ENCODE data around the gene MAP2K7.
A peak's percentile ranks its signal among the peaks of the same experiment; 100 is the strongest.
"Not testable (repeated sequence)": the region's sequence is repeated elsewhere in the genome, so short reads cannot be mapped to it uniquely, and the experiment has no call there.

The MAP2K7 gene

DNA sequence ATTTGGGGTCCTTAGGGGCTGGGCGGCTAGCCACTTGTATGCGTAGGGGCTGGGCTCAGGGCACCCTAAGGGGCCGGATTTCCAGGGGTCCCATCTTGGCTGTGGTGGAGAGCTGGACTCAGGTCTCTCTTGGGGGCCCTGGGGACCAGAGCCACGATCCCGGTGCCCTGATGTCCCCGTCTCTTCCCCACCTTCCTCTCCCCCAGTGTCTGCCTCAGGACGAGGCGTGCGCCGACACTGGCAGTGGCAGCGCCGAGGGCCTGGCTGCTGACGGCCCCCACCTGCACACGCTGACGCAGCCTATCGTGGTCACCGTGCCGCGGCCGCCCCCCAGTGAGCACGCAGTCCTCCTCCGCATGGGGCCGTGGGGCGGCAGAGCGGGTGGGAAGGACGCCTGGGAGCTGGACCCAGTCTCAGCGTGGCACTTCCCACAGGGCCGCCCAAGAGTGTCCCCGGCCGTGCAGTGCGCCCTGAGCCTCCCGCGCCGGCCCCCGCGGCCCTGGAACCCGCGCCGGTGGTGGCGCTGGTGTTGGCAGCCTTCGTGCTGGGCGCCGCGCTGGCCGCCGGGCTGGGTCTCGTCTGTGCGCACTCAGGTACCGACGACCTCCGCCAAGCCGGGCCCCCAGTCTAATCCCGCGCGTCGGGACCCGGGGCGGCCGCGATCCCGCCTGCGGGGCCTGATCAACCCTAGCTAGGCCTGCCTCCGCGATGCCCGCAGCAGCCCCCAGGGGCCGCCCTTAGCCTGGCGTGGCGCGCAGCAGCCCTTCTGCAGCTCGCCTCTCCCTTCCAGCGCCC lies 13.8 kb downstream of the MAP2K7 start:
- DNase-seq (ENCODE audit: low read depth, low spot score), result no peak
- H3K27ac ChIP-seq, result peak overlapping the region; percentile 22

DNA sequence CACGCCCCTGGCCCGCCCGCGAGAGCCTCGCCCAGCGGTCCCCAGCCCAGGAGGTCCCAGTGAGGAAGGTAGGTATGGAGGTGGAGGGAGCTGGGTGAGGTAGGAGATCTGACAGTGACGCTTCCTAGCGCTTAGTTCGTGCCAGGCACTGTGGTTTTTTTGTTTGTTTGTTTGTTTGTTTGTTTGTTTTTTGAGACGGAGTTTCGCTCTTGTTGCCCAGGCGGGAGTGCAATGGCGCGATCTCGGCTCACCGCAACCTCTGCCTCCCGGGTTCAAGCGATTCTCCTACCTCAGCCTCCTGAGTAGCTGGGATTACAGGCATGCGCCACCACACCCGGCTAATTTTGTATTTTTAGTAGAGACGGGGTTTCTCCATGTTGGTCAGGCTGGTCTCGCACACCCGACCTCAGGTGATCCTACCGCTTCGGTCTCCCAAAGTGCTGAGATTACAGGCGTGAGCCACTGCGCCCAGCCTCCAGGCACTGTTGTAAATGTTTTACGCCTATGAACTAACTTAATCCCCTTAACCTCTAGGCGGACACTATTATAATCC lies 14.5 kb downstream of the MAP2K7 start:
- not testable (repeated sequence) for DNase-seq (ENCODE audit: low read depth, low spot score); H3K27ac ChIP-seq

DNA sequence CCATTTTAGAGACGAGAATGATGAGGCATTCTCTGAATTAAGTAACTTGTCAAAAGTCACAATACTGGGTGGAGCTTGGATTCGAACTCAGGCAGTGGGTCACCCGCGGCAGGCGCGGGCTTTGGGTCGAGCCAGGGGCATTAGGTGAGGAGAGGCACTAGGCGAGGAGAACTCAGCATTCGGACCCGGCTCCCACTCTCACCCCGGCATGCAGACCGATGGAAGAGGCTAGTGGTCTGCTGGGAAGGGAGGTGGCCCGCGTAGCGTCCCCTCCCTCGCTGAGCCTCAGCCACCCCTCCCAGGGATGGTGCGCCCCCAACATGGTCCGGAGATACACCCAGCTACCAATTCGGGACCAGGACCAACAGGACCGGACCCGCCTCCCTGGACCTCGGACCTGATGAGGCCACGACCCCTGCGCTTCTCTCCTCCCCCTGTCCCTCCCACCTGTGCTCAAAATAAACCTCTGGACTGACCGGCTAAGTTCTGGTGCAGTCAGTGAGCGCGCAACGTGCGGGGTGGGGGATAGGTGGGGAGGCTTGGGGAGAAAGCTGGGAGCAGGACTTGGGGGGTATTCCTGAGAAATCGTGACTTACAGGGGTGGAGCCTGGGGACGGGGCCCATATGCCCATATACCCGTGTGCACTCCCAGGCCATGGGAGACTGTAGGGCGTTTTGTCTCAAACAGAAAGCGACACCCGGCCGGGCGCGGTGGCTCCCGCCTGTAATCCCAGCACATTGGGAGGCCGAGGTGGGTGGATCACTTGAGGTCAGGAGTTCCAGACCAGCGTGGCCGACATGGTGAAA lies 15.1 kb downstream of the MAP2K7 start:
- no peak overlapping the region for H3K27ac ChIP-seq
- no peak for DNase-seq (ENCODE audit: low read depth, low spot score)

GRCh38 chr19:7919610-7920518 lies 16.2 kb downstream of the MAP2K7 start, which contains the start of gene SNAPC2:
TSS of gene SNAPC2 (plus strand) at chr19:7920338. CDS start at chr19:7920367, 29 bp downstream.
- DNase-seq (ENCODE audit: low read depth, low spot score), result peak; percentile 61
- peak within 1 kb of the TSS; percentile 85 for H3K27ac ChIP-seq

GRCh38 chr19:7920519-7921301 lies 17.0 kb downstream of the MAP2K7 start:
- peak; percentile 72 for DNase-seq (ENCODE audit: low read depth, low spot score)
- H3K27ac ChIP-seq, result peak overlapping the region; percentile 85

DNA sequence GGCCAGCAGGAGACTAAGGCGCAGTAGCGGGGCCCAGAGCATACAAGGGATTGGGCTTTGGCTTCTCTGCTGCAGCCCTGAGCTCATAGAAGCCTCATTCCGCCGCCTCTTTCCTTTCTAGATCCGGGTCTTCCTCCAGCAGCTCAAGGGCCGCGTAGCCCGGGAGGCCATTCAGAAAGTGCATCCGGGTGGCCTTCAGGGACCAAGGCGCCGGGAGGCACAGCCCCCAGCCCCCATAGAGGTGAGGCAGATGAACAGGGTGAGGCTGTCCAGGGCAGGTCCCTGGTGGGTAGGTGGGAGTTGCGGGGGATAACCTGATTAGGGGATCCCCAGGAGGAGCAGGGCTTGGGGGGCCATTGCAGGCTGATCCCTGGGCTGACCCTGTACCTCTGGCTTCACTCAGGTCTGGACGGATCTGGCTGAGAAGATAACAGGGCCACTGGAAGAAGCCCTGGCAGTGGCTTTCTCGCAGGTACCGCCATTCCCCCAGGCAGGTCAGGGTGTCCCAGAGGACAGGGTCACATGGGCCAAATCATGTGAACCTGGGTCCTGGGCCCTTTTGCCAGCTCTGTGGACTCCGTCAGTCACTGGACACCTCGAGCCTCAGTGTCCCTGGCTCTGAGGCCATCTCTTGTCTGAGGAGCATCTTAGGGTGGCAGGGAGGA lies 17.8 kb downstream of the MAP2K7 start:
- DNase-seq (ENCODE audit: low read depth, low spot score), result no peak
- H3K27ac ChIP-seq, result peak overlapping the region; percentile 85

DNA sequence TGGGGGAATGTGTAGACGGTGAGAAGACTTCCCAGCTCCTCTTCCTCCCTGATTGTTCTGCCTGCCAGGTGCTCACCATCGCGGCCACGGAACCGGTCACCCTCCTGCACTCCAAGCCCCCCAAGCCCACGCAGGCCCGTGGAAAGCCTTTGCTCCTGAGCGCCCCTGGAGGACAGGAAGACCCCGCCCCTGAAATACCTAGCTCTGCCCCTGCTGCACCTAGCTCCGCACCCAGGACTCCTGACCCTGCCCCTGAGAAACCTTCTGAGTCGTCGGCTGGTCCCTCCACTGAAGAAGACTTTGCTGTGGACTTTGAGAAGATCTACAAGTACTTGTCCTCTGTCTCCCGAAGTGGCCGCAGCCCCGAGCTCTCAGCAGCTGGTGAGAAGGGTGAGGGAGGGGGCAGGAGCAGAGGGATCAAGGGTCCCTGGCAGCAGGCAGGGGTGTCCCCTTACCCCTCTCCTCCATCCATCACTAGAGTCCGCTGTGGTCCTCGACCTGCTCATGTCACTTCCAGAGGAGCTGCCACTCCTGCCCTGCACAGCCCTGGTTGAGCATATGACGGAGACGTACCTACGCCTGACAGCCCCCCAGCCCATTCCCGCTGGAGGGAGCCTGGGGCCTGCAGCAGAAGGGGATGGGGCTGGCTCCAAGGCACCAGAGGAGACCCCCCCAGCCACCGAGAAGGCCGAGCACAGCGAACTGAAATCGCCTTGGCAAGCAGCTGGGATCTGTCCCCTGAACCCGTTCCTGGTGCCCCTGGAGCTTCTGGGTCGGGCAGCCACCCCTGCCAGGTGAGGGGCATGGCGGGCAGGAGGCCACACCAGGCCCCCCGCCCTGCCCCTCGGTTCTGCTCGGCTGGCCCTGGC lies 18.5 kb downstream of the MAP2K7 start:
- DNase-seq (ENCODE audit: low read depth, low spot score), result no peak

DNA sequence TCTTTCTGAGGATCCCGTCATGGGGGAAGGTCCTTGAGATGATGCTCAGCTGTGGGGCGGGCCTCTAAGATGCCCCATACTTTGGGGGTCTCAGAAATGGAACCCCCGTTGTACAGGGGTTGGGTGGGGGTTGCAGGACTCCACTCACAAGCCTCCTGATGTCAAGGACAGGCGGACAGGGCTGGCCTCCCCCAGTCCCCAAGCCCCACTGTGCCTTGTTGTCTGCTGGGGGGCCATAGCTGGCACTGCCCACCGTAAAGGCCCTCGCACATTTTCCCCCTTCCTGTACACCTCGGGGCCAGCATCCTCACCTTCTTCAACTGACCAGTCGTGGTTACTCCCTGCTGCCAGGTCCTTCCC lies 19.1 kb downstream of the MAP2K7 start:
- no peak overlapping the region for H3K27ac ChIP-seq
- DNase-seq (ENCODE audit: low read depth, low spot score), result no peak

More for the DNA sequence above, 18.5 kb downstream of the MAP2K7 start:
- H3K27ac ChIP-seq, result peak overlapping the region; percentile 85

GRCh38 chr19:7923295-7924191 lies 19.9 kb downstream of the MAP2K7 start:
- no peak for DNase-seq (ENCODE audit: low read depth, low spot score)
- H3K27ac ChIP-seq, result no peak overlapping the region

GRCh38 chr19:7924241-7924640 lies 20.6 kb downstream of the MAP2K7 start:
- no peak overlapping the region for H3K27ac ChIP-seq
- no peak for DNase-seq (ENCODE audit: low read depth, low spot score)

- no peak for DNase-seq (ENCODE audit: low read depth, low spot score)
- no peak overlapping the region for H3K27ac ChIP-seq
These were observed 21.0 kb downstream of the MAP2K7 start for GRCh38 chr19:7924651-7925170.

DNA sequence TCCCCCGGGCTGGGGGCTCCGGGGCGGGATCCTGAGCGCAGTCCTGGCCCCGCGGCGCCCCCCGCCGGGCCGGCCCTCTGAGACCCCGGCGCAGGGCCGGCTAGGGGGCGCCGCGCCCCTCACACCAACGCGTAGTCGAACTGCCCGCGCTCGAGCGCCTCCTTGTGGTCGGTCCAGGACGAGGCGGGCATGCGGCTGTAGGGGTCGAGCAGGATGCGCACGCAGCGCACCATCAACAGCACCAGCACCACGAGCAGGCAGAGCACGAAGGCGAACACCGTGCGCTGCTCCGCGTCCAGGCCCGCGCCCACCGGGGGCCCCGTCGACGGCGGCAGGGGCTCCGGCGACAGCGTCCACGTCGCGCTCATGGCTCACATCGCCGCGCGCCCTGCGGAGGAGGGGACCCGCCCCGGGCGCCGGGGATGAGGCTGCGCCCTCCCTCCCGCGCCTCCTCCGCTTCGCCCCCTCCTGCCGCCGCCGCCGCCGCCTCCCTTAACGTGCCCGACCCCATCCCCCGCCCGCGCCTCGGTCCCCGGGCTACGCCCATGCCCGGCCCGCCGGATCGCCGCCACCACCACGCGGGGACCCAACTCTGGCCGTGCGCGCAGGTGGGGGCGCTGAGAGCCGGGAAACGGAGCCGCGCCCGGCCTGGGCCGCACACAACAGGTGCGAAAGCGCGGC lies 21.6 kb downstream of the MAP2K7 start:
- H3K27ac ChIP-seq, result no peak overlapping the region
- no peak for DNase-seq (ENCODE audit: low read depth, low spot score)

- H3K27ac ChIP-seq, result no peak within 1 kb of the TSS
- no peak for DNase-seq (ENCODE audit: low read depth, low spot score)
These were observed 22.5 kb downstream of the MAP2K7 start, which contains the start of gene CTXN1 for GRCh38 chr19:7926021-7926726. TSS of gene CTXN1 (minus strand) at chr19:7926135. CDS start at chr19:7925538, 597 bp downstream.

DNA sequence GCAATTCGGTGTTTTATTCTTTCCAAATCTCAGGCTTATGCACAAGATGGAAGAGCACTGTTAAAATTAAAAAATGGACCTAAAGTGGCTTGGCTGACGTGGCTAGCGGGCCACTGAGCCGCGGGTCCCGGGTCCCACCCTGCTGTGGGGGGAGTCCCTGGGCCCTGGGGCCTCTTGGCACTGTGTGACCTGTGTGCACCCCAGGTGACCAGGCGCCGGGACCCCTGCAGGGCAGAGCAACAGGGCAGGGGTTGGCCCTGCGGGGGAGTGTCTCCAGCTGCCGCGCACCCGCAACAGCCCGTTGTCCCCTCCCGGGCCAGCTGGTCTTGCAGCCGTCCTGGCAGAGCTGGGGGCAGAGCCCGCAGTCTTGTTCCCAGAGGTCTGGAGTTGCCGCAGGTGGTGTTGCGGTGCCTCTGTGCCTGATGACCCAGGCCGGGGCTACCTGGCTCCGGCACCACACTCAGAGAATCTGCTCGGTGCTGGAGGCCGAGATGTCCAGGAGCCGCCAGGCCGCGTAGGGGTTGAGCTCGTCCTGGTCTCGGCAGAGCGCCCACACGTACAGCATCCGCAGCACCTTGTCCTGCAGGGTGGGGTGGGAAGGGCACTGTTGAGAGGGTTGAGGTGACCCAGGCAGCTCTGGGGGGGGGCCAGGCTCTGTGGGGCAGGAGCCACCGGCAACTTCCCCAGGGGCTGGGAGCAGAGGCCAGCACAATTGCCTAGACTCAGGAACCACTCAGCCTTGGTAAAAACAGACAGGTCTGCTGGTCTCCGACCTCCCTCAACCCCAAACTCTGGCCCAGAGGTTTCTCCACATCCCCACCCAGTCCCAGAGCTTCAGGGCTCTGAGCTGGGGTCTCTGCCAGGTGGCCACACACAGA lies 23.3 kb downstream of the MAP2K7 start:
- DNase-seq (ENCODE audit: low read depth, low spot score), result no peak
- H3K27ac ChIP-seq, result no peak overlapping the region

All from epithelial cell of prostate (primary cell).